NCI-H1048 (cell line): Measurements from ENCODE around the gene OR8H2.
"Not testable (repeated sequence)": the region's sequence is repeated elsewhere in the genome, so short reads cannot be mapped to it uniquely, and the experiment has no call there.

Experiments
- DNase-seq: peaks from one replicate; lab custom pipeline; 2025; lab: John Stamatoyannopoulos, UW

The OR8H2 gene

DNA sequence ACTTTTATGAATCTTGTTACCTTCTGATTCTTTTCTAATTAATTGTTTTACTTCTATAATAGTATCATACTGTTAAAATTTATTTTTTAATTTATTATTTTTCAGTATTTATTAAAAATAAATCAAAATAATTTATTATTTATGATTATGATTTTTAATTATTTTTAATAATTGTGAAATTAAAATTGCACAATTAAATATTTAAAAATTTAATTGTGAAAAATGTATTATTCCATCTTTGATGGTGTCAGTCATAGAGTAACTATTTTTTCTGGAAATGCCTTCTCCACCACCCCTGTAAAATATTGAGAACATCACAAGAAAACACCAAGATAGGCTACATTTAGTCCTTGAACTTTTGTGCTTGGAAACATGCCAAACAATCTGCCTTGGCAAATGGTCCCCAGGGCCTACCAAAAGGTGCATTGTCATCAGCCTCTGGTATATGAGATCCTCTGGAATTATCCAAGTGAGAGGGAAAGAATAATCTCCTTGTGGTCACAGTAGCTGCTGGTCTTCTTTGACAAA, at the start of gene OR8H2:
TSS of gene OR8H2 (plus strand) at position 478 of the 528 bp plus-strand sequence. CDS start 1,356 bp downstream, outside the sequence.
- DNase-seq: no peak

DNA sequence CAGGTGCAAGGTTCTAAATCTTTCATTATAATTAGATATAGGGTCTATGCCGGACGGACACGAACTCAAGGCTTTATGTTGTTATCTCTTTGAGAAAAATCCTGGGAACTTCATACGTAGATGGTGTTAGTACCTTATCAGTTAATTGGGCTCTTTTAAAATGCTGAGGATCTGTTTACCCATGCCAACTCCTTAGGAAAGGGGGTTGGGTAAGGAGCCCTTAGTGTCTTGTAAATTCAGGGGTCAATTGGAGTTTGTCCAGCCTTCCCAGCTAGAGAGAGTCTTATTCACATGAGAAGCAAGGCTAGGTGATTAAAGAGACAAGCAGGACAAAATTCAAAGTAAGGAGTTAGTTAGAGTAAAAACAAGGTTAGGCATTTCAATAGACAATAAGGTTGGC, 47.1 kb upstream of the OR8H2 start:
- DNase-seq: not testable (repeated sequence)

DNA sequence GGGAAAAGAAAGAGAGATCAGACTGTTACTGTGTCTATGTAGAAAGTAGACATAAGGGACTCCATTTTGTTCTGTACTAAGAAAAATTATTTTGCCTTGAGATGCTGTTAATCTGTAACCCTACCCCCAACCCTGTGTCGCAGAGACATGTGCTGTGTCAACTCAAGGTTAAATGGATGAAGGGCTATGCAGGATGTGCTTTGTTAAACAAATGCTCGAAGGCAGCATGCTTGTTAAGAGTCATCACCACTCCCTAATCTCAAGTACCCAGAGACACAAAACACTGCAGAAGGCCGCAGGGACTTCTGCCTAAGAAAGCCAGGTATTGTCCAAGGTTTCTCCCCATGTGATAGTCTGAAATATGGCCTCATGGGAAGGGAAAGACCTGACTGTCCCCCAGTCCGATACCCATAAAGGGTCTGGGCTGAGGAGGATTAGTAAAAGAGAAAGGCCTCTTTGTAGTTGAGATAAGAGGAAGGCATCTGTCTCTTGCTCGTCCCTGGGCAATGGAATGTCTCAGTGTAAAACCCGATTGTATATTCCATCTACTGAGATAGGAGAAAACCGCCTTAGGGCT, 45.7 kb upstream of the OR8H2 start:
- not testable (repeated sequence) for DNase-seq

GRCh38 chr11:56058260-56058780, 45.2 kb upstream of the OR8H2 start:
- not testable (repeated sequence) for DNase-seq

GRCh38 chr11:56066980-56067379, 36.5 kb upstream of the OR8H2 start:
- no peak for DNase-seq

DNA sequence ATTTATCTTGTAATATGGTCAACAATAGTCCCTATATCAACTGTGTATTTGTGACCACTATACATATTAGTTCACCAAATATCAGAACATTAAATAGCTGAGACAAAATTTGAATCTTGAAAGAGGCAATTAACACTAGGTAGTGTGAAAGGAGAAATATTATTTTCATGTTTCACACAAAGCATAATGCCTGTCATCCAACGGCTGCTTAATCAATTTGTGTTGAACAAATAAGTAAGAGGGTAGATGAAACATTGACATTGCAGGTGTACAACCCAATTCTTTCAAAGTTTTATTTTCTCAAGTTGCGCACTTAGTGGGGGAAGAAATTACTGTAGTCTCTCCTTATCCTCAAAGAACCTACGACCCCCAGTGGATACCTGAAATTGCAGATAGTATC, 13.8 kb upstream of the OR8H2 start:
- no peak for DNase-seq

DNA sequence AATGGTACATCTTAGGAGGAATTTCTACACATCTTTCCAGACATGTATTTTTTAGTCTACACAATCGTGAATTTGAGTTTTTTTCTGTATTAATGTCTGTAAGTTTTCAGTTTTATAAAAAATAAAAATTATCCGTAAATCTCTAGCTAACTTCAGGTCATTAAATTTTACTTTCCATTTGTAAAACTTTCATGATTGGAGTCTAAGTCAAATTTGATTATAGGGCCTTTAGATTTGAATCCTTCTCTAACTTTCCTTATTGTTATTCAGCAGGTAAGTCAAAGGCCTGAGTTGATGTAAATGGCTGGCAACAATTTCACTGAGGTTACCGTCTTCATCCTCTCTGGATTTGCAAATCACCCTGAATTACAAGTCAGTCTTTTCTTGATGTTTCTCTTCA, 10.5 kb upstream of the OR8H2 start, which contains the start of gene OR8I2:
TSS of gene OR8I2 (plus strand) at position 301 of the 400 bp plus-strand sequence. CDS start at position 301, 0 bp downstream.
- no peak for DNase-seq

DNA sequence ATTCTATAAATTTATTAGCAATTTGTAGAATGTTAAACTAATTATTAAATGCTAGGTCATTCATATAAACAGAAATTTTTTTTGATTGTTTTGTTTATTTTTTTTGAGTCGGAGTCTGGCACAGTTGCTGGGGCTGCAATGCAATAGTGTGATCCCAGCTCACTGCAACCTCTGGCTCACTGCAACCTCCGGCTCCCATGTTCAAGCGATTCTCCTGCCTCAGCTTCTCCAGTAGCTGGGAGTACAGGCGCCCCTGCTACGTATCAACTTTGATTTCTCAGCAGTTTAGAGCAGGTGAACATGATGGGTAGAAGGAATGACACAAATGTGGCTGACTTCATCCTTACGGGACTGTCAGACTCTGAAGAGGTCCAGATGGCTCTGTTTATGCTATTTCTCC, 18.6 kb downstream of the OR8H2 start, which contains the start of gene OR8H3:
TSS of gene OR8H3 (plus strand) at position 301 of the 400 bp plus-strand sequence. CDS start at position 301, 0 bp downstream.
- DNase-seq: no peak

GRCh38 chr11:56140151-56140661, 36.7 kb downstream of the OR8H2 start, which contains the start of gene OR8J3:
TSS of gene OR8J3 (minus strand) at chr11:56140201. CDS start at chr11:56137718, 2,483 bp downstream.
- no peak for DNase-seq

- DNase-seq: not testable (repeated sequence)
These were observed 40.2 kb downstream of the OR8H2 start for GRCh38 chr11:56143681-56144080.

- DNase-seq: no peak
These were observed 47.9 kb downstream of the OR8H2 start for GRCh38 chr11:56151376-56151775.

DNA sequence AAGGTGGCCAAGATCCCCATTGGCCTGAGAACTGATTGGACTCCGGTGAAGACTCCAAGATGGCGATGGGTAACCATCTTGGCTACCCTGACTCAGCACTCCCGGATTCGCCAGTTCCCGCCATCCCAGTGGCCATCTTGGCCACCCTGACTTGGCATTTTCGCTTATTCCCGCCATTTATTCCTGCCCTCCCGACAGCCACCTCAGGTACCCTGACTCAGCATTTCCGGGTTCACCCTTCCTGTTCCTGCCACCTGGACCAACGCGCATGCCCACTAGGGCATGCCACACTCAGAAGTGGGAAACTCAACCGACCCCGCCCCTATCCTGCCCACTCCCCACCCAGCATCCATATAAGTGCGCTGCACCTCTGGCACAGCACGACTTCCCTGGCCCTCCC, 48.8 kb downstream of the OR8H2 start:
- DNase-seq: no peak
